DMS 273 treated with DMSO at 0.1 percent for 48 hours (cell line): Measurements from ENCODE around the gene ARHGAP25.

Experiments
- DNase-seq: peaks from one replicate; lab custom pipeline; 2025; lab: John Stamatoyannopoulos, UW

Gene ARHGAP25

GRCh38 chr2:68734688-68735525 lies at the start of gene ARHGAP25:
Gene ARHGAP25, plus strand, starts transcription at chr2:68734811. Its CDS starts 389 bp downstream, at chr2:68735200.
- no peak for DNase-seq

- no peak for DNase-seq
These were observed 48.4 kb upstream of the ARHGAP25 start for GRCh38 chr2:68686178-68686577.

- DNase-seq: no peak
These were observed 47.6 kb upstream of the ARHGAP25 start for GRCh38 chr2:68687018-68687417.

- DNase-seq: no peak
These were observed 44.8 kb upstream of the ARHGAP25 start for GRCh38 chr2:68689553-68690537.

- no peak for DNase-seq
These were observed 43.8 kb upstream of the ARHGAP25 start for GRCh38 chr2:68690851-68691250.

- DNase-seq: no peak
These were observed 42.1 kb upstream of the ARHGAP25 start for GRCh38 chr2:68692511-68692910.

GRCh38 chr2:68693951-68694350 lies 40.7 kb upstream of the ARHGAP25 start:
- DNase-seq: peak; percentile 58

- no peak for DNase-seq
These were observed 38.6 kb upstream of the ARHGAP25 start for GRCh38 chr2:68695971-68696370.

GRCh38 chr2:68696554-68696953 lies 38.1 kb upstream of the ARHGAP25 start:
- no peak for DNase-seq

GRCh38 chr2:68698567-68699377 lies 35.8 kb upstream of the ARHGAP25 start:
- peak; percentile 16 for DNase-seq

- DNase-seq: no peak
These were observed 34.1 kb upstream of the ARHGAP25 start for GRCh38 chr2:68700560-68700959.

GRCh38 chr2:68706637-68707036 lies 28.0 kb upstream of the ARHGAP25 start:
- no peak for DNase-seq

GRCh38 chr2:68708629-68709028 lies 26.0 kb upstream of the ARHGAP25 start:
- no peak for DNase-seq

GRCh38 chr2:68709421-68709911 lies 25.1 kb upstream of the ARHGAP25 start:
- DNase-seq: peak; percentile 48

GRCh38 chr2:68710336-68710735 lies 24.3 kb upstream of the ARHGAP25 start:
- DNase-seq: no peak

GRCh38 chr2:68710756-68711155 lies 23.9 kb upstream of the ARHGAP25 start:
- no peak for DNase-seq

- DNase-seq: no peak
These were observed 19.7 kb upstream of the ARHGAP25 start for GRCh38 chr2:68714866-68715265.

GRCh38 chr2:68715353-68716041 lies 19.1 kb upstream of the ARHGAP25 start:
- peak; percentile 11 for DNase-seq

GRCh38 chr2:68716604-68717304 lies 17.9 kb upstream of the ARHGAP25 start:
- no peak for DNase-seq

GRCh38 chr2:68717305-68717661 lies 17.3 kb upstream of the ARHGAP25 start:
- no peak for DNase-seq
